Right renal pelvis (tissue), 4 donors: Measurements from ENCODE around the gene ADCY4. TPM values are rescaled to one million over a fixed set of nuclear protein-coding genes. Genes with fewer than 3 reads are reported as not detected.

Experiments used
- DNase-seq, 4 donors: peaks; one replicate each; pipeline ENCODE4 v3.0.0-alpha.2; 2013; ENCODE audit warnings: low read depth in 4 of 4, low spot score in 3 of 4, missing footprints in 1 of 4
- polyA plus RNA-seq, 4 donors: library from polyadenylated mRNA; unstranded; fragments of 120-200 nt; gene quantifications; one replicate each; pipeline ENCODE4 v1.2.1, GENCODE V29; 2013; ENCODE audit not compliant: insufficient read length in 4 of 4

The ADCY4 gene
- polyA plus RNA-seq, 4 donors, result 15.6 to 24.9 (median 20.4) TPM

GRCh38 chr14:24321212-24321975 lies 13.5 kb downstream of the ADCY4 start:
- no peak for DNase-seq

GRCh38 chr14:24317141-24317928 lies 17.5 kb downstream of the ADCY4 start:
- no peak for DNase-seq

- DNase-seq, result no peak
Measured at GRCh38 chr14:24316597-24316950, 18.3 kb downstream of the ADCY4 start.

DNA sequence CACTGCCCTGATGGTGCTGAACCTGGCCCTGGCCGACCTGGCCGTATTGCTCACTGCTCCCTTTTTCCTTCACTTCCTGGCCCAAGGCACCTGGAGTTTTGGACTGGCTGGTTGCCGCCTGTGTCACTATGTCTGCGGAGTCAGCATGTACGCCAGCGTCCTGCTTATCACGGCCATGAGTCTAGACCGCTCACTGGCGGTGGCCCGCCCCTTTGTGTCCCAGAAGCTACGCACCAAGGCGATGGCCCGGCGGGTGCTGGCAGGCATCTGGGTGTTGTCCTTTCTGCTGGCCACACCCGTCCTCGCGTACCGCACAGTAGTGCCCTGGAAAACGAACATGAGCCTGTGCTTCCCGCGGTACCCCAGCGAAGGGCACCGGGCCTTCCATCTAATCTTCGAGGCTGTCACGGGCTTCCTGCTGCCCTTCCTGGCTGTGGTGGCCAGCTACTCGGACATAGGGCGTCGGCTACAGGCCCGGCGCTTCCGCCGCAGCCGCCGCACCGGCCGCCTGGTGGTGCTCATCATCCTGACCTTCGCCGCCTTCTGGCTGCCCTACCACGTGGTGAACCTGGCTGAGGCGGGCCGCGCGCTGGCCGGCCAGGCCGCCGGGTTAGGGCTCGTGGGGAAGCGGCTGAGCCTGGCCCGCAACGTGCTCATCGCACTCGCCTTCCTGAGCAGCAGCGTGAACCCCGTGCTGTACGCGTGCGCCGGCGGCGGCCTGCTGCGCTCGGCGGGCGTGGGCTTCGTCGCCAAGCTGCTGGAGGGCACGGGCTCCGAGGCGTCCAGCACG lies 18.9 kb downstream of the ADCY4 start:
- no peak for DNase-seq

GRCh38 chr14:24315243-24315806 lies 19.5 kb downstream of the ADCY4 start:
- no peak for DNase-seq

DNA sequence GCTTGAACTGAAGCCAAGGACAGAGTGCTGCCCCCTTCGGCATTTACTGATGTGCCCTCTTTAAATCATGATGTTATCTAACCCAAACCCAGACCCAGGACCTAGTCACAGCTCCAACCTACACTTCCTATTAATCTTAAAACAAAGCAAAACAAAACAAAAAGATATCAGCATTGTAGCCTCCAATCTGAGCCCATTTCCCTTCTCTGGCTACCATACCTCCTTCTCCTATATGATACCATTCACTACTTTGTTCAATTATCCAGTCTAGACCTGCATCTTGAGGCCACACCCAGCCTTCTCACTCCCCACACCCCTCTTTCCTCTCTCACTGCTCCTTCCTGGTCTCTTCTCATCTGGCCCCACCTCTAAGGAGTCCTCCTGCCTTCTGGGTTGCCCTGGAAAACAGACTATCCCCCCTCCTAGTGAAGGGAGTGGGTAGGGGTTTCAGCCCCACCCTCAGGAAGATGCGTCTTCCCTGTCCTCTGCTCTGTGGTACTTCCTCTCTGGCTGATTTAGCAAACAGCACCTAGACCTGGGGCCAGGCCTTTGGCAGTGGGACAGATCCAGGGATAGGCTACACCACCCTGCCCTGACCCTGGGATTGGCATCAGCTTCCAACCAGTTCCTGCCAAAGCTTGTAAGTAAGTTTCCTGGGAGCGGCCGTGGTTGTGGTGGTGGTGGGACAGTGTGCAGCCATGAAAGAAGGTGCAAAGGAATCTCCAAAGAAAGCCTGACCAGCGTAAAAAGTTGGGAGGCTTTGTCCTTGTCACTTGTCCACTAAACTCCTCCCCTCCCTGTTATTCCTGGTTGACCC lies 20.3 kb downstream of the ADCY4 start:
- DNase-seq, result no peak

DNA sequence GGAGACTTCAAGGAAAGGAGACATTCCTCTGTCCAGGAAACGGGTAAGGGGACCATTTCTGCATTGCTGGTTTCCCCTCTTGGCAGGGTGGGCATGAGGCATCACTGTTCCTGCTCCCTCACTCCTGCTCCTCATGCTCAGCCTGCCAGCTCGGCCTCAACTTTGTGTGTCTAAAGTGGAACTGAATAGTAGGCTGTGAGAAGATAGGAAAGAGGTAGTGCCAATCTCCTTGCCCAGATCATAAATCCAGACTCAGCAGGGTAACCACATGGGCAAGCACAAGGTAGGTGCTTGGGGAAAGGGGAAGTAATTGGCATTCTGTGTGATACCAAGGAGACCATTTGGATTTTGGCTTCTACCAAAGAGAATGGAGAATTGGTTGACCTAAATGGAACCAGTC lies 21.0 kb downstream of the ADCY4 start:
- no peak for DNase-seq

- DNase-seq, result no peak
Measured at GRCh38 chr14:24312736-24313507, 21.9 kb downstream of the ADCY4 start.

DNA sequence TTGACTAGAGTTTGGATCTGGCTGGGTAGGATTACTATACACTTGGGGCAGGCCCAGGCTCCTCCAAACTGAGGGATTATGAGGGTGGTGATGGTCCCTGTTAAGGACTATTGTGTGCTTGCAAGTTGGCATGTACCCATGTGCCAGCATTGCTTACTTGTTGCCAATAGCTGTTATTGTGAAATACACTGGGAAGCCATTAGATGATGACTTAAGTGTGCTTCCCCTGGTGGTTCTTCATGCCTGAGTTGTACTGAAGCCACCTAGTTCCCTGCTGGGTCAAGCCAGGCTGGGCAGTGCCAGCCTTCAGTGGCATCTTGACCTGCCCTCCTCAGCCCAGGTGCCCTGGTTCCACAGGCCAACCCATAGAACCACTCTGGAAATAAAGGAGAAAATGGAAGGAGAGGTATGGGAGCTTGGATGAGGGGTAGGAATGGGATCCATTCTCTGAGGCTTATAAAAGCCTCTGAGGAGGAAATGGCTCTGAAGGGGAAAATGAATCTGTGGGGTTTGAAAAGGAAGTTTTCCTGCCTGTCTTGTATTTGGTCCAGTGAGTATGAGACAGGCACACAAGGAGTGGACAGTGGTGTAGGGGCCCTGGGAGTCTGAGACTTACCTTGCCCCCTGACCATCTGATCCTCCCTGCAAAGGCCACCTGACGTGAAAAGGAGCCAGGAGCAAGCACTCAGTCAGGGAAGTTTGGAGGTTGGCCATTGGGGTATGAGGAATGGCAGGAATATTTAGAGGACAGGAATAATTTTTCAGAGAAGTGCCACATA lies 22.8 kb downstream of the ADCY4 start:
- no peak for DNase-seq

DNA sequence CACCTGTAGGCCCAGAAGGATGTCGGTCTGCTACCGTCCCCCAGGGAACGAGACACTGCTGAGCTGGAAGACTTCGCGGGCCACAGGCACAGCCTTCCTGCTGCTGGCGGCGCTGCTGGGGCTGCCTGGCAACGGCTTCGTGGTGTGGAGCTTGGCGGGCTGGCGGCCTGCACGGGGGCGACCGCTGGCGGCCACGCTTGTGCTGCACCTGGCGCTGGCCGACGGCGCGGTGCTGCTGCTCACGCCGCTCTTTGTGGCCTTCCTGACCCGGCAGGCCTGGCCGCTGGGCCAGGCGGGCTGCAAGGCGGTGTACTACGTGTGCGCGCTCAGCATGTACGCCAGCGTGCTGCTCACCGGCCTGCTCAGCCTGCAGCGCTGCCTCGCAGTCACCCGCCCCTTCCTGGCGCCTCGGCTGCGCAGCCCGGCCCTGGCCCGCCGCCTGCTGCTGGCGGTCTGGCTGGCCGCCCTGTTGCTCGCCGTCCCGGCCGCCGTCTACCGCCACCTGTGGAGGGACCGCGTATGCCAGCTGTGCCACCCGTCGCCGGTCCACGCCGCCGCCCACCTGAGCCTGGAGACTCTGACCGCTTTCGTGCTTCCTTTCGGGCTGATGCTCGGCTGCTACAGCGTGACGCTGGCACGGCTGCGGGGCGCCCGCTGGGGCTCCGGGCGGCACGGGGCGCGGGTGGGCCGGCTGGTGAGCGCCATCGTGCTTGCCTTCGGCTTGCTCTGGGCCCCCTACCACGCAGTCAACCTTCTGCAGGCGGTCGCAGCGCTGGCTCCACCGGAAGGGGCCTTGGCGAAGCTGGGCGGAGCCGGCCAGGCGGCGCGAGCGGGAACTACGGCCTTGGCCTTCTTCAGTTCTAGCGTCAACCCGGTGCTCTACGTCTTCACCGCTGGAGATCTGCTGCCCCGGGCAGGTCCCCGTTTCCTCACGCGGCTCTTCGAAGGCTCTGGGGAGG lies 23.9 kb downstream of the ADCY4 start, which contains the start of gene LTB4R:
Gene LTB4R, plus strand, starts transcription at position 857 of the 959 bp plus-strand sequence. CDS start 4,150 bp downstream, outside the sequence.
- no peak for DNase-seq

GRCh38 chr14:24310265-24310645 lies 24.6 kb downstream of the ADCY4 start:
- DNase-seq, result no peak

DNA sequence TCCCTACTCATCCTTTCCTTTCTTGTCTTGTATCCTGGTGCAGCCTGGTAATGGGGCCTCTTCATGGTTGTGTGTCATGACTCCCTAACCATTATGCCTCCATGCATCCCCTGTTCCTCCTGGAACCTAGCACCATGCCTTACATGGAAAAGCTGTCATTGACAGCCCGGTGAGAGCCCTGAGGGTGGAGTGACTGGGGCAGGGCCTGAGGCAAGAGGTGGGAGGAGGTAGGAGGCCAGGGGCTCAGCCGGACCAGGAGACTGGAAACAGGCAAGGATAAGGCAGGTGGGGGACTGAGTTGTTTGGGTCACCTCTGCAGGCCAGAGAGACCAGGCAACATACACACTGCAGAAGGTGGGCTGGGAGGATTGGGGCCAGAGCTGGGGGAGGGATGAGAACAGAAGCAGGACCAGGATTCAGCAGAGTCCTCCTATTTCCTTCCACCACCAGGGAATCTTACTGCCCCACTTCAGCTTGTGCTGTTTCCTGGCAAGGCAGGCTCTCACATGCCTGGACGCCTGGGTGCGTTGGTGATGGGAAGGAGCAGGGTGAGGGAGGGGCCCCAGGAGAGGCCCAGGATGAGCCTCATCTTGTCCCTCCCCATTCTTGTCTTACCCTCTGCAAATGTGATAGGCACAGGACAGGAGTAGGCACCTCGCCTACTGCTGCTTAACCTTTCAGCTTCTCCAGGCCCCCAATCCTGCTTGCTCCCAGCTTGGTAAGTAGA lies 25.2 kb downstream of the ADCY4 start, which contains the start of gene LTB4R2:
Gene LTB4R2, plus strand, starts transcription at position 603 of the 727 bp plus-strand sequence. CDS start 525 bp downstream, outside the sequence.
- no peak for DNase-seq

- DNase-seq, result no peak
Measured at GRCh38 chr14:24308342-24309124, 26.3 kb downstream of the ADCY4 start.

DNA sequence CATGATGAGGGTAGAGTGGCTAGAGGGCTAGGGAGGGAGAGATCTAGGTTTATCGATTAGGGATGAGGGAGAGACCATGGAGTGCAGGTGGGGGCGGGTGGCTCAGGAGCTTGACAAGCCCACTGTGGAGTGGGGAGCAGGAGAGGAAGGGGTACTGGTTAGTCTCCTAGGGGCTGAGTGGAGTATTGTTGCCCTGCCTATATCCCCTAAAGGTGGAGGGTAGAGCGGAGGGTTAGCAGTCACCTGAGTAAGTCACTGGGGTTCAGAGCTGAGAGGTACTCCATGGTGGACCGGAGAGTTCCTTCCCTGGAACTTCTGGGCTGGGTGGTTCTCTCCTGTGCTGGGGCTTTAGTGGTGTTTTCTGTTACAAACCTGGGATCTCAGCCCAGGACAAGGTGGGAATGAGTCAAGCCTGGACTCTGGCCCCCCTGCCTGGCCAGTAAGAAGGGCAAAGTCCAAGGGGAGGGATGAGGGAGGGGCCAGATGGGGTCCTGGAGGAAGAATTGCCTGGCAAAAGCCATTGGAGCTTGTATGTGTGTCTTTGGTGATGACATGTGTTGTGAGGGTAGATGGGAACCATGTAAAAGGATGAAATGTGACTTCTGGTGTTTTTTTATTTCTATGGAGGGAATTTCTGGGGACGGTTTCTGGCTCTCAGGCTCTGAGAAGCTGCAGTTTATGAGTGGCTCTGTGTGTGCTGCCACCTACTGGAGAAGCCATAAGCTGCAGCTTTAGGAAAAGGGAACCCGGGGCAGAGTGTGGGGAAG lies 27.1 kb downstream of the ADCY4 start, which contains the start of gene CIDEB:
Gene CIDEB, minus strand, starts transcription at position 403 of the 767 bp plus-strand sequence. Its CDS starts 119 bp downstream, at position 284.
- DNase-seq, result no peak

GRCh38 chr14:24307156-24307574 lies 27.7 kb downstream of the ADCY4 start:
- DNase-seq, result no peak
